ENCODE results near the gene FMN1.

The FMN1 gene, protein sequence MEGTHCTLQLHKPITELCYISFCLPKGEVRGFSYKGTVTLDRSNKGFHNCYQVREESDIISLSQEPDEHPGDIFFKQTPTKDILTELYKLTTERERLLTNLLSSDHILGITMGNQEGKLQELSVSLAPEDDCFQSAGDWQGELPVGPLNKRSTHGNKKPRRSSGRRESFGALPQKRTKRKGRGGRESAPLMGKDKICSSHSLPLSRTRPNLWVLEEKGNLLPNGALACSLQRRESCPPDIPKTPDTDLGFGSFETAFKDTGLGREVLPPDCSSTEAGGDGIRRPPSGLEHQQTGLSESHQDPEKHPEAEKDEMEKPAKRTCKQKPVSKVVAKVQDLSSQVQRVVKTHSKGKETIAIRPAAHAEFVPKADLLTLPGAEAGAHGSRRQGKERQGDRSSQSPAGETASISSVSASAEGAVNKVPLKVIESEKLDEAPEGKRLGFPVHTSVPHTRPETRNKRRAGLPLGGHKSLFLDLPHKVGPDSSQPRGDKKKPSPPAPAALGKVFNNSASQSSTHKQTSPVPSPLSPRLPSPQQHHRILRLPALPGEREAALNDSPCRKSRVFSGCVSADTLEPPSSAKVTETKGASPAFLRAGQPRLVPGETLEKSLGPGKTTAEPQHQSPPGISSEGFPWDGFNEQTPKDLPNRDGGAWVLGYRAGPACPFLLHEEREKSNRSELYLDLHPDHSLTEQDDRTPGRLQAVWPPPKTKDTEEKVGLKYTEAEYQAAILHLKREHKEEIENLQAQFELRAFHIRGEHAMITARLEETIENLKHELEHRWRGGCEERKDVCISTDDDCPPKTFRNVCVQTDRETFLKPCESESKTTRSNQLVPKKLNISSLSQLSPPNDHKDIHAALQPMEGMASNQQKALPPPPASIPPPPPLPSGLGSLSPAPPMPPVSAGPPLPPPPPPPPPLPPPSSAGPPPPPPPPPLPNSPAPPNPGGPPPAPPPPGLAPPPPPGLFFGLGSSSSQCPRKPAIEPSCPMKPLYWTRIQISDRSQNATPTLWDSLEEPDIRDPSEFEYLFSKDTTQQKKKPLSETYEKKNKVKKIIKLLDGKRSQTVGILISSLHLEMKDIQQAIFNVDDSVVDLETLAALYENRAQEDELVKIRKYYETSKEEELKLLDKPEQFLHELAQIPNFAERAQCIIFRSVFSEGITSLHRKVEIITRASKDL (N-terminal part only)

DNA sequence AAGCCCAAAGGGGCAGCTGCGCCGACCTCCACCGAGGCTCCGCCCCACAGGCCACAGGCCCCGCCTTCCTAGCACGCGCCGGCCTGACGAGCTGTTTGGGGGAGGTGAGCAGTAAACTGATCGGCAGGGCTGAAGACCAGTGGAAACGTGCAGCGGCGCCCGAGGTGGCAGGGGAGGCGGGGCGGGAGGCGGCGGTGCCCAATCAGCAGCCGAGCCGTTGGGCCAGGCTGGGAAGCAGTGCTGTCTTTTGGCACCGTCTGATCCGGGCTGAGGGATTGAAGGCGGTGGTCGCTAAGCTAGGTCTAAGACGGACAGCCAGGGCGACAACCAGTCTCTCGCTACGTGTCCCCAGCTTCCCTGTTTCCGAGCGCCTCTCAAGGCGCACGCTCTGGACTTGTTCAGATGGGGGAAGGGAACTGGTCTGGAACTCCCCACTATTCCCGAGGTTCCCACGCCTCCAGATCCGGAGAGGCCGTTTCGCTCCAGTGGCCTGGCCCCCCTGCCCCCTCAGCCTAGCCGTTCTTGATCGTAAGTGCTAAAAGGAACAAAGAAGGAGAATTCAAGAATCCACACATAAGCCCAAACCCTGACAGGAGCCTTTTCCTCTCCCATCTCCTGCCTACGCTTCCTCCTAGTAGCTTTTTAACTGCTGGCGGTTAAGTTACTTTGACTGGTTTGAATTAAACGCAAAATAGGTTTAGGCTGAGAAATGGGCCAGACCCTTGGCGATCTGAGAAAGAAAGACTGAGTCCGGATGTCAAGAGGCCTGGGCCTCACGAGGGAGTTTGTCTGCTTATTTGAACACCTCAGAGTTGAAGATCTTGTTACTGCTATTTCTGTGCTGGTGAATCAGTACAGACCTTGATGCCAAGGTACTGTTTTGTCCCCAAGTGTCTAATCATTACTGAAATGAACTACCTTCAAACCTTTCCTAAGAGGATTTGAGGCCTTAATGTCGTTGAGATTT is at the start of gene FMN1:
Gene FMN1 (minus strand): TSS at position 11 of the 967 bp plus-strand sequence. CDS start 39,800 bp downstream, outside the sequence.
- DNase-seq (ENCODE audit: low read depth), result peak; percentile 55
- TF ChIP-seq, protein P1, sequence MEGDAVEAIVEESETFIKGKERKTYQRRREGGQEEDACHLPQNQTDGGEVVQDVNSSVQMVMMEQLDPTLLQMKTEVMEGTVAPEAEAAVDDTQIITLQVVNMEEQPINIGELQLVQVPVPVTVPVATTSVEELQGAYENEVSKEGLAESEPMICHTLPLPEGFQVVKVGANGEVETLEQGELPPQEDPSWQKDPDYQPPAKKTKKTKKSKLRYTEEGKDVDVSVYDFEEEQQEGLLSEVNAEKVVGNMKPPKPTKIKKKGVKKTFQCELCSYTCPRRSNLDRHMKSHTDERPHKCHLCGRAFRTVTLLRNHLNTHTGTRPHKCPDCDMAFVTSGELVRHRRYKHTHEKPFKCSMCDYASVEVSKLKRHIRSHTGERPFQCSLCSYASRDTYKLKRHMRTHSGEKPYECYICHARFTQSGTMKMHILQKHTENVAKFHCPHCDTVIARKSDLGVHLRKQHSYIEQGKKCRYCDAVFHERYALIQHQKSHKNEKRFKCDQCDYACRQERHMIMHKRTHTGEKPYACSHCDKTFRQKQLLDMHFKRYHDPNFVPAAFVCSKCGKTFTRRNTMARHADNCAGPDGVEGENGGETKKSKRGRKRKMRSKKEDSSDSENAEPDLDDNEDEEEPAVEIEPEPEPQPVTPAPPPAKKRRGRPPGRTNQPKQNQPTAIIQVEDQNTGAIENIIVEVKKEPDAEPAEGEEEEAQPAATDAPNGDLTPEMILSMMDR (IDR thresholded peaks at IDR 0.05; ENCODE audit: control insufficient read depth, insufficient read depth, low read depth, low read length, missing control alignments), result no peak

DNA sequence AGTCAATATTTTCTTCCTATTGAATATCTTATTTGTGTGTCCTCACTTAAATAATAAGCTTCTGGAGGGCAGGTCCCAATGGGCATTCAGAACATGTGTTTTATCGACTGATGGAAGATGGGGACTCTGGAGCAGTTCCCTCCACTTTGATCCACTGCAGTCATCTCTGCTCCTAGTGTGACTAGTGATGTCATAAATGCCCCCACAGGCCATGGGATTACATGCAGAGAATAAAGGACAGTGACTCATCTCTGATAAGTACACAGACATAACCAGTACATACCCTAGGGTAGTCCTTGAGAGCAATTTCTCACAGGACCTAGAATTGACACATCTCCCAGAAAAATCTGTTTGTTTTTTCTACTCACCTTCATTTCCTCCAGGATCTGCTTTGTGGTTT is 49.4 kb upstream of the FMN1 start:
- no peak overlapping the region for H3K4me3 ChIP-seq (ENCODE audit: control insufficient read depth, low read depth, low read length)
- TF ChIP-seq, protein P1 (IDR thresholded peaks at IDR 0.05; ENCODE audit: control insufficient read depth, insufficient read depth, low read depth, low read length, missing control alignments), result no peak
- DNase-seq (ENCODE audit: low read depth), result no peak

More for the DNA sequence above, at the start of gene FMN1:
- peak within 1 kb of the TSS; percentile 66 for H3K4me3 ChIP-seq (ENCODE audit: control insufficient read depth, low read depth, low read length)

DNA sequence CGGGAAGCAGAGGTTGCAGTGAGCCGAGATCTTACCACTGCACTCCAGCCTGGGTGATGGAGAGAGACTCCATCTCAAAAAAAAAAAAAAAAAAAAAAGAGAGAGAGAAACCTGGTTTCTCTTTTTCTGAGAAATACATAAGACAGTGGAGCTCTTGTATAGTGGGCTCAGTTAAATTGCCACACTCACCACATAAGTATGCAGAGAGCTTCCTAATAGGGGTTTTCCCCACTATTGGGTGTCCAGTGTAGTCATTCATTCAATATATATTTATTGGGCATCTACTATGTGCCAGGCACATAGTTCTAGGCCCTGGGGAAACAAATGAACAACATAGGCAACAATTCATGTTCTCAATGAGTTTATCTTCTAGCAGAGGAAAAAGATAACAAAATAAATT is 48.9 kb upstream of the FMN1 start:
- TF ChIP-seq, protein P1 (IDR thresholded peaks at IDR 0.05; ENCODE audit: control insufficient read depth, insufficient read depth, low read depth, low read length, missing control alignments), result no peak
- no peak for DNase-seq (ENCODE audit: low read depth)
- H3K4me3 ChIP-seq (ENCODE audit: control insufficient read depth, low read depth, low read length), result no peak overlapping the region

DNA sequence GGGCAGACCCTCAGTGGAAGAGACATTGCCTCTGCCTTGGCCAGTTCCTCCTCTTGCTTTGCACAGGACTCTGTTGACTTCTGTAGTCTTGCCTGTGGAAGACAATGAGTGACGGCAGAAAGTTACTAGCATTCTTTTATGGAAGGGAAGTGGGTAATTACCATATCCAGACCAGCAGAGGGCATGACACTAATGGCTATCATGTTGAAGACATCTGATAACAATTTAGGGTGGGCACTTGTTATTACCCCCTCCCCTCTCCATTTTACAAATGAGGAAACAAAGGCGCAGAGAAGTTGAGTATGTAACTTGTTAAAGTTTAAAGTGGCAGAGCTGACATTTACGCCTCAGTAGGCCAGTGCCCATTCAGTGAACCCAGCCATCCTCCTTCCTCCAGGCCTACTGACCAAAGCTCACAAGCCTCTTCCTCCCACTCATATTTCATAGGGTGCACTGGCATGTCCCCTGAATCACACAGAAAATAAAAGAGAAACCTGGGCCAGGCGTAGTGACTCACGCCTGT is 48.2 kb upstream of the FMN1 start:
- no peak overlapping the region for H3K4me3 ChIP-seq (ENCODE audit: control insufficient read depth, low read depth, low read length)
- TF ChIP-seq, protein P1 (IDR thresholded peaks at IDR 0.05; ENCODE audit: control insufficient read depth, insufficient read depth, low read depth, low read length, missing control alignments), result peak; percentile 51
- no peak for DNase-seq (ENCODE audit: low read depth)

DNA sequence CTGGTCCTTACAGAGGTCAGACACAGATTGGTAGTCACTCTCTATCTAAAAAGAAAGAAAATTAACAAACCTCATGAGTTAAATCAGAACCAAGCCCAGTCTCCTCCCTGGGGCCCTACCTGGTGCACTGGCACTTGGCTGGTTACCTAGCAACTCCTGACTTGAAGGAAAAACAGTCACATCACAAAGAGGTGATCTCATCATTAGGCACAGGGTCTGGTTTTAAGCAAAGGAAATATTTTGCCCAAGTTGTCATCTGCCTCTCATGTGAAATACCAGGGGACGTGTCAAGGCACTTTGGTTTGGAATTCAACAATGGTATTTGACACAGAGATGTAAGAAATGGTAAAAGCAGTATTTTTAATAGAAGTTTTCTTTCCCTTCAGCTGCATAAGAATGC is 47.7 kb upstream of the FMN1 start:
- TF ChIP-seq, protein P1 (IDR thresholded peaks at IDR 0.05; ENCODE audit: control insufficient read depth, insufficient read depth, low read depth, low read length, missing control alignments), result no peak
- H3K4me3 ChIP-seq (ENCODE audit: control insufficient read depth, low read depth, low read length), result no peak overlapping the region
- DNase-seq (ENCODE audit: low read depth), result peak; percentile 18

All from AG09309 (cell line).